ENCODE data around the gene TRMT10C.
"Not testable (repeated sequence)": the region's sequence is repeated elsewhere in the genome, so short reads cannot be mapped to it uniquely, and the experiment has no call there.

Gene TRMT10C

DNA sequence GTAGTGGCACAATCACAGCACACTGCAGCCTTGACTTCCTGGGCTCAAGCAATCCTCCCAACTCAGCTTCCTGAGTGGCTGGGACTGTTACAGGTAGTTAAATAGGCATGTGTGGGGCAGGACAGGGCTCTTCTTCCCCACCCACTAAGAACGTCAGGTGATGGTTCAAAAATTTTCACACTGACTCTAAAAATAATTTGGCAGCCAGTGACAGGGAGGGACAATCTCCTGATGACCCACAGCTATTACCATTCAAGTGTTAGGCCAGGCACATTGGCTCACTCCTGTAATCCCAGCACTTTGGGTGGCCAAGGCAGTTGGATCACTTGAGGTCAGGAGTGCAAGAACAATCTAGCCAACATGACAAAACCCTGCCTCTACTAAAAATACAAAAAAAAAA is 12.2 kb upstream of the TRMT10C start:
- DNase-seq, result no peak

- DNase-seq, result not testable (repeated sequence)
Observed at GRCh38 chr3:101551359-101552081, 10.1 kb upstream of the TRMT10C start.

- not testable (repeated sequence) for DNase-seq
Observed at GRCh38 chr3:101553381-101553780, 8.3 kb upstream of the TRMT10C start.

DNA sequence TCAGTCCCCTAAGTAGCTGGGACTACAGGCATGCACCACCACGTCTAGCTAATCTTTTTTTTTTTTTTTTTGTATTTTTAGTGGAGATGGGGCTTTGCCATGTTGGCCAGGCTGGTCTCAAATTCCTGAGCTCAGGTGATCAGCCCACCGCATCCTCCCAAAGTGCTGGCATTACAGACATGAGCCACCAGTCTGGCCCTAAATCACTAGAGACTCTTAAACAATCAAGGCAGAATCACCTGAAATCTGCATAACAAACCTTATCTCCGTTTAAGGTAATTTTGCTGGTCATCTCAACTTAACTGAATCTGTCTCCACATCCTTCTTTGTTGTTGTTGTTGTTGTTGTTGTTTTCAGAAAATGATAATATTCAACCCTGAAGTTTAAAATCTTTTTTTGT is 5.6 kb upstream of the TRMT10C start:
- no peak for DNase-seq

DNA sequence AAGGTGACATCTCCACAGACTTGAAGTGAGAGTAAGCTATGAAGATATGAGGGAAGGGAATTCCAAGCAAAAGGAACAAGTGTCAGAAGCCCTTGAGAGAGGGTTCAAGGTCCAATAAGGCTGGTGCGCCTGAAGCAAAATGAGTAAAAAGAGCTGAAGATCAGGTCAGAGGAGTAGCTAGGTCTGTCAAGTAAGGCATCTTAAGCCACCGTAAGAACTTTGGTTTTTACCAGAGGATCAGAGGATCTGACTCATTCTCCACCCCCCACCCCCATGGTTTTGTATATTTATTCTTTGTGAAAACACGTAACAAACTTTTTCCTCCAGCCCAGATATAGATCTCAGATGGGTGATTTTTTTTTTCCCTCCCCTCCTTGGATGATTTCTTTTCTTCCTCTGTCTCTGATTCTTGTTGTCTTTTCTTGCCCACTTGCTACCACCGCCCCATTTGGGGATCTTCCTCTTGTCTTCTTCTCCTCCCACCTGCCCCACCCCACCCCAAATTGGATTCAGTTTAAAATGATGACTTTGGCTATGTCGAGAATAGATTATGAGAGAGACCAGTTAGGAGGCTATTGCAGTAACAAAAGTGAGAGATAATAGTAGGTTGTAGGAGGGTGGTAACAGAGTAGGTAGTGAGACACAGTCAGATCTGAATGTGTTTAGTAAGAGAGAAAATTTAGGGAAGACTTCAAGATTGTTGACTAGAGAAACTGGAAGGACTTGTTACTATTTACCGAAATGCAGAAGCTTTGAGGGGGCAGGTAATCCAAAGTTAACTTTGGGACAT is 6.1 kb downstream of the TRMT10C start:
- no peak for DNase-seq

DNA sequence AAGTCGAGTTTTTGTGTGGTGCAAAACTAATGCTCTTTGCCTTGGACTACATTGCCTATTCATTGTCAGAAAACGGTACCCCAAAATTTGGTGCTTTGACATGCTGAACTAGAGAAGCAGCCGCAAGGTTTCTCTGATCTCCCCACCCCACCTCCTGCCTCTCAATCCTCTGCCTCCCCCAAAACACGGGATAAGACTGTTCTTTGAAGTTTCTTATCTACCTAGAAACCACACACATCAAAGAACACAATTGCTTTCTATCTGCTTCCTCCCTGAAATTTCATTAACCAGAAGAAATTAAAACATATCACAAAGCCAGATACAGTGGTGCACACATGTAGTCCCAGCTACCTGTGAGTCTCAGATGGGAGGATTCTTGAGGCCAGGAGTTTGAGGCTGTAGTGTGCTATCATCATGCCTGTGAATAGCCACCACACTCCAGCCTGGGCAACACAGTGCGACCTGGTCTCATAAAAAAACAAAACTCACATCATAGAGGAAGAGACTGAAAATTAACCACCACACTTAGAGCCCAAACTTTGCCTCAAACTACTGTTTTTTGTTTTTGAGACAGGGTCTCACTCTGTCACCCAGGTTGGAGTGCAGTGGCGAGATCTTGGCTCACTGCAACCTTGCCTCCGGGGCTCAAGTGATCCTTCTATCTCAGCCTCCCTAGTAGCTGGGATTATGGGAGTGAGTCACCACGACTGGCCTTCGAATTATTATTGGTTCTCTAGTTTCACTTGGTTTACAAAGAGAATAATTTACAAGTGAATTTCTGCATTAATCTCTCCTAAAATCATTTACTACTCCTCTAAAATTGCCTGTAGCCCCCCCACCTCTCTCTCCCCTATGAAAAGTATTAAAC is 9.6 kb downstream of the TRMT10C start:
- no peak for DNase-seq

GRCh38 chr3:101573449-101574387 is 12.1 kb downstream of the TRMT10C start, which contains the start of gene PCNP:
PCNP (plus strand) TSS chr3:101574180; CDS start chr3:101574216, 36 bp downstream.
- peak; percentile 99 for DNase-seq

DNA sequence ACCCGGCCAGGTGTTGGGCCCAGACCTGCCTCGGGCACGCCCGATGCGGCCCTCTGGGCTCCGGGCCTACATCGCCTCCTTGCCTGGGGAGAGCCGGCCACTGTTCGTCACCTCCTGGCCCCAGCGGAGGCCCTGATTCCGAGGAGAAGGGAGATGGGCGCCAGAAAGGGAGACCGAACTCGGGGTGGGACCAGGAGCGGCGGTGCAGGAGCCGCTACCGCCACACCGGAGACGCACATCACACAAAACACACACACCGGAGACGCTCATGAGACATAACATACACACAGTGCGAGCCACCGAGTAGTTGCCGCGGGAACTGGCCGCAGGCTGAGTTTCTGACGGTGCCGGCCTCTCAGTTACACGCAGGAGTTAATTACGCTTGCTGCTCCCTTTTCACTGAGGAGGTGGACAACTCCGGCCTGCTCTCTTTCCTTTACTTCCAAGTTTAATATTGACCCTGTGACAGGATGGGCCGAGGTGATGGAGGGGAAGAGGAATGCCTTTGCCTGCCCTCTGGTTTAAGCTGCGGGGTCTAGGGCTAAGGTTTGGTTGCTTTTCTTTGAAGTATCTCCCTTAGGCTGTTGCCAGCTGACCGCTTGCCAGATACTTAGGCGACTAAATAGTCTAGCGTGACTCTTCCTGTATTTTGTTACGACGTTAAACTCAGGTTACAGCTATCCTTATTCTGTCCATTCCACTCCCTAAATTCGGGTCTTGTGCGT is 12.9 kb downstream of the TRMT10C start:
- peak; percentile 43 to 64 for DNase-seq

GRCh38 chr3:101577286-101577685 is 15.6 kb downstream of the TRMT10C start:
- DNase-seq, result no peak

DNA sequence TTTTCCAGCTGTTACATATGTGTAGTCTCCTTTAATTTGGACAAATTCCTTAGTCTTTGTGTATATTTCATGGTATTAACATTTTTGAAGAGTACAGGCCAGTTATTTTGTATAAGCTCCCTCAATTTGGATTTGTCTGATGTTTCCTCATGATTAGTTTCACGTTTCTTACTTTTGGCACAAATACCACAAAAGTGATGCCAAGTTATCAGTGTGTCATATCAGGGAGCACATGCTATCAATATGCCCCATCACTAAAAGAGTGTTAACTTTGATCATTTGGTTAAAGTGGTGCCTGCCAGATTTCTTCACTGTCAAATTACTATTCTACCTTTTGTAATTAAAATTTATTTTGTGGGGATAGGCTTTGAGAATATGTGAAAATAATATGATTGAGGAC is 26.9 kb downstream of the TRMT10C start:
- DNase-seq, result no peak

- no peak for DNase-seq
Observed at GRCh38 chr3:101591071-101591470, 29.4 kb downstream of the TRMT10C start.

GRCh38 chr3:101602731-101603130 is 41.1 kb downstream of the TRMT10C start:
- no peak for DNase-seq

- DNase-seq, result no peak
Observed at GRCh38 chr3:101603184-101603583, 41.5 kb downstream of the TRMT10C start.

- not testable (repeated sequence) for DNase-seq
Observed at GRCh38 chr3:101605398-101605797, 43.7 kb downstream of the TRMT10C start.

DNA sequence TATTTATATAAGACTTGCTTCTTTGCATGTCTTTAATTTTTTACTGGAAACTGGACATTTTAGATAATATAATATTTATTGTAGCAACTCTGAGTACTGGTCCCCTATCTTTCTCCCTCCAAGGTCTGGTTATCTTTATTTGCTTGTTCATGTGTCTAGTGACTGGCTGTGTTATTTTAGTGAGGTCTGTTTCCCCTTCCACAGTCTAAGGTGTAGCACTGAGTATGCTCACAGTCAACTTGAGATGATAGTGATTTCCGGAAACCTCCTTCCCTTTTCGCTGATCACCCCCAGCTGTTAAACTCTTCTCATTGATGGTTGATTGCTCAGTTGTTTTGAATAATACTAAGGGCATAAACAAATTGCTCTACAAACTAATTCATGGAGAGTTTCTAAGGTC is 49.4 kb downstream of the TRMT10C start:
- no peak for DNase-seq

DNA sequence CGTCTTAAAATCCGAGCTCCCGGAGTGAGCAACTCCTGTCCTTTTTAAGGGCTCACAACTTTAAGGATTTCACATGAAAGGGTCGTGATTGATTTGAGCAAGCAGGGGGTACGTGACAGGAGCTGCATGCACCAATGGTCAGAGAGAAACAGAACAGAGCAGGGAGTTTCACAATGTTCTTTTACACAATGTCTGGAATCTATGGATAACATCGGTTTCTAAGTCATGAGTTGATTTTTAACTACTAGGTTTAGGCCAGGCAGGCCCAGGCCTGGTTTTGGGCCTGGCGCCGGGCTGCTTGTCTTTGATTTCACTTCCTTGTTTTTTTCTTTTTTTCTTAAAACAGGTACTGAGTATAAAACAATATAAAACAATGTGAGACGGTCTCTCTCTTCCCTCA is 51.3 kb downstream of the TRMT10C start:
- DNase-seq, result not testable (repeated sequence)

GRCh38 chr3:101615525-101615924 is 53.9 kb downstream of the TRMT10C start:
- DNase-seq, result no peak
